Ammon's horn (tissue), 1 donor: ENCODE measurements around the gene PSMG2.

ENCODE experiments used
- DNase-seq: peaks from one replicate; pipeline ENCODE4 v3.0.0-alpha.2; 2016; ENCODE audit warnings: low spot score

Gene PSMG2

GRCh38 chr18:12765586-12765985, 62.7 kb downstream of the PSMG2 start:
- no peak for DNase-seq

GRCh38 chr18:12766986-12767433, 64.2 kb downstream of the PSMG2 start:
- no peak for DNase-seq

- no peak for DNase-seq
These were observed 64.8 kb downstream of the PSMG2 start for GRCh38 chr18:12767580-12768155.

DNA sequence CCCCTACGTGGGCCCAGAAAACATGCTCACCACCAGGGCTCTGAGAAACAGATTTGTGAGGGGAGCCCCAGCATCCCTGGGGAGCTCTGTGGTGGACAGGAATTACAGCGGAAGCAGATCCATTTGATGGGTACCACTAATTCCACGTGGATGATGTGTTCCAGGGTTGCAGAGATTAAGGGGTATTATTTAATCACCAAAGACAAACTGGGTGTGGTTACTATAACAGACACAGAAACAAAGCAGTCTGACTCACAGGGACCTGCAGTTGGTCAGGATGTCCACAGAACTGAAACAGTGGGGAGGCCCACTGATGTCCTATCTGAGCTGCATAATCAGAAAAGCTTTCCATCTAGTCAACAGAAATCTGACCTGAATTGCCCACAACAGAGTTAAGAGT, 65.8 kb downstream of the PSMG2 start:
- no peak for DNase-seq

- DNase-seq: no peak
These were observed 66.3 kb downstream of the PSMG2 start for GRCh38 chr18:12769136-12769535.

DNA sequence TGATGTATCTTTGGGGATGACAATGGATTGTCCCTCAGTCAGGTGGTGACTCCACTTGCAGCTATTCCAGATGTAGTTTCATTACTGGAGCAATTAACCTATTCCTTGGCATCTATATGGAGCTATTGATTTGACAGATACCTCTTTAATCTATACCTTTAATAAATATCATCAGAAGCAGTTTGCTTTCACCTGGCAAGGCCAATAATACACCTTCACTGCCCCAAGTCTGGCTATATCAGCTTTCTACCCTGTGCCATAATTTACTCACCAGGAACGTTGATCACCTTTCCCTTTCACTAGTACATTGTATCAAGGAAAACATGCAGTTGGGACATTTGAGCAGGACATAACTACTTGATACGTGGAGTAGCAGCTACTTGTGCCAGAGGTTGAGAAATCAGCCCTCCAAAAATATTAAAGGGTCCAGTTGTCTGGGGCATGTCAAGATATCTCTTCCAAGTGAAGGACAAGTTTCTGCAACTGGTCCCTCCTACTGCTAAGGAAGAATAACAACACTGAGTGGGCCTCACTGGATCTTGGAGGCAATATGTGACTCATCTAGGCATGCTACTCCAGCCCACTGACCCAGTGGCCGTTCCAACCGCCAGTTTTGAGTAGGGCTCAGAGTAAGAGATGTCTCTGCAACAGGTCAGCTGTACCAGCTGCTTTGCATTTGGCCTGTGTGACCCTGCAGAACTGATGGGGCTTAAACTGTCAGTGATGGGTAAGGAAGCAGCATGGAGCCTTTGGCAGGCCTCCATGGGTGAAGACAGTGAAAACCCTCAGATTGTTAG, 67.0 kb downstream of the PSMG2 start:
- no peak for DNase-seq

DNA sequence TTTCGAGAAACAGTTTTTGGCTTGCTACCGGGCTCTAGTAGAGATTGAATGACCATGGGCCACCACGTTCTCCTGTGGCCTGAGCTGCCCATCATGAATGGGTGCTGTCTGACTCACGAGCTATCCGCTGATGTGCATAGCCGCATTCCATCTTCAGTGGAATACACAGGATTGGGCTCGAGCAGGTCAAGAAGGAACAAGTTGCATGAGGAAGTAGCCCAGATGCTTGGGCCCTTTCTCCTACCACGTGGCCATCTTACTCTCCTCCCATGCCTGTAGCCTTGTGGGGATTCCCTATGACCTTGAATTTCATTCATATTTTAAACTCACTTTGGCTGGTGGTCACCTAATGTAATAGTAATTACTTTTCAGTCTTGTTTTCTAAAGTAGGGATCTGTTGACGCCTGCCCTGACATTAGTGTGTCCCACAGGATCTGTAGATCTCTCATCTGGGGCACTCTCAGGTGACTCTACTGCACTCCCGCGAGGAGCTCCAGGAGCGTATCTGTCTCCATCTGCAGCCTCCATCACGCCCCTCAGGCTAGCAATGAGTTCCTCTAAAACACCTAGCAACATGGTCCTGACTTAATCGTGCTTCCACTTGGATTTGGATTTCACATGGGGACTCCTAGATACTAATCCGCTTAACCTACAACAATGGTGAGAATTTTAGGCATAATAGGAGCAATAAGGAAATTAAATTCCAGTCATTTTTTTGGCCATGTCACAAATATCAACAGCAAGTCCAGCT, 67.8 kb downstream of the PSMG2 start:
- no peak for DNase-seq

GRCh38 chr18:12772111-12772510, 69.3 kb downstream of the PSMG2 start:
- DNase-seq: no peak

- DNase-seq: no peak
These were observed 70.5 kb downstream of the PSMG2 start for GRCh38 chr18:12773369-12773768.

DNA sequence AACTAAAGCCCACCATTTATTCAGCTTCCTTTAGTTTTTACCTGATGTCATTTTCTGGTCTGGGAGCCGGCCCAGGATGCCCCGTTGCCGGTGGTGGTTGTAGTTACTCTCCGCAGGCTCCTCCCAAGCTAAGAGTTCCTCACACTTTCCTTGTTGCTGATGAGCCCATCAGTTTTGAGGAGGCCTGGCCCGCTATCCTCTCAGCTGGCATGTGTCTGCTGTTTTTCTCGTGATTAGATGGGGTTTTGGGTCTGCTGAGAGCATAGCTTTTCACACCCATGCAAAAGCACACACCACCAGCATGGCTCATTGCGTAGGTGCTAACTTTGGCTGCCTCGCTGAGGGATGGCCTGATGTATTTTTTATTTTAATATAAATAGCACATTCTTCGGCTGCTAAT, 72.1 kb downstream of the PSMG2 start:
- DNase-seq: no peak
